A549 (cell line): Measurements from ENCODE around the gene CLDN17. TPM values are rescaled to one million over a fixed set of nuclear protein-coding genes. Genes with fewer than 3 reads are reported as not detected.

Experiments used
- ATAC-seq, 2 experiments: fragments of 200-7000 bp in 1 of 2; fragments of >200 bp in 1 of 2; cut with Nextera tagmentation in 1 of 2; cut with Tn5 transposase in 1 of 2; 3 replicates each; pipeline versions ENCODE4 v1.8.0 to v1.9.1; 2018 to 2020; ENCODE audit warnings: mild to moderate bottlenecking in 1 of 2, moderate library complexity in 1 of 2
- CTCF ChIA-PET: fragments of 300-600 bp; sonication (Branson Sonifier 250); formaldehyde crosslinking; extraction: SDS; loops from one replicate; lab custom pipeline; 2021; ENCODE audit warnings: antibody characterized with exemption, inconsistent platforms; lab: Yijun Ruan, JAX
- POLR2A ChIA-PET: fragments of 350-600 bp; formaldehyde crosslinking; extraction: SDS; loops from one replicate; lab custom pipeline; 2021; ENCODE audit warnings: antibody characterized with exemption, inconsistent platforms; lab: Yijun Ruan, JAX
- DNase-seq, 2 experiments: peaks; one replicate each; pipeline versions ENCODE4 v3.0.0 to v3.0.0-alpha.2; 2011 to 2016; ENCODE audit warnings: low read depth in 1 of 2, low spot score in 1 of 2
- FAIRE-seq: peaks from 2 replicates; lab custom pipeline; 2011; peaks lifted over from hg19 to GRCh38; lab: Jason Lieb, UNC
- H3K27ac ChIP-seq, 2 experiments: fragments of >200 bp; sonication (Bioruptor Twin); formaldehyde crosslinking; 3 replicates each; pipeline ENCODE4 v1.5.1; 2016 to 2017
- H3K4me1 ChIP-seq: fragments of >200 bp; sonication (Bioruptor Twin); formaldehyde crosslinking; 3 replicates; pipeline ENCODE4 v1.6.1; 2016
- H3K4me2 ChIP-seq: fragments of >200 bp; sonication (Bioruptor Twin); formaldehyde crosslinking; 3 replicates; pipeline ENCODE4 v1.6.1; 2016
- H3K4me3 ChIP-seq: fragments of >200 bp; sonication (Bioruptor Twin); formaldehyde crosslinking; 3 replicates; pipeline ENCODE4 v1.5.1; 2016
- H3K9me3 ChIP-seq: fragments of >200 bp; sonication (Bioruptor Twin); formaldehyde crosslinking; 3 replicates; pipeline ENCODE4 v1.6.1; 2016
- ATOH8 ChIP-seq: fragments of 250-450 bp; sonication (Bioruptor Pico); IDR thresholded peaks from 2 replicates; pipeline ENCODE4 v1.5.0; 2020; ENCODE audit warnings: low read depth, mild to moderate bottlenecking, moderate library complexity
- E2F6 ChIP-seq: IDR thresholded peaks from 2 replicates; pipeline ENCODE4 v1.6.1; 2012; ENCODE audit warnings: low read depth, borderline replicate concordance
- EHF ChIP-seq: fragments of 250-450 bp; sonication (Bioruptor Pico); IDR thresholded peaks from 2 replicates; pipeline ENCODE4 v1.5.0; 2020; ENCODE audit warnings: mild to moderate bottlenecking
- EP300 ChIP-seq, 2 experiments: fragments of >200 bp; sonication (Bioruptor Twin); formaldehyde crosslinking; IDR thresholded peaks; 2 replicates in 1 of 2; 3 replicates in 1 of 2; pipeline ENCODE4 v1.6.1; 2016 to 2017
- ESRRA ChIP-seq: fragments of 150-350 bp; IDR thresholded peaks from 2 replicates; pipeline ENCODE4 v1.6.1; 2014; ENCODE audit warnings: mild to moderate bottlenecking, low read length, borderline replicate concordance
- FOSL2 ChIP-seq, 2 experiments: fragments of 450-650 bp in 1 of 2; fragments of >200 bp in 1 of 2; sonication (Bioruptor Twin) in 1 of 2; formaldehyde crosslinking; IDR thresholded peaks; 2 replicates each; pipeline versions ENCODE4 v1.5.0 to v1.6.1; 2016 to 2020; ENCODE audit warnings: mild to moderate bottlenecking in 1 of 2, moderate library complexity in 1 of 2
- GATA3 ChIP-seq: IDR thresholded peaks from 2 replicates; pipeline ENCODE4 v1.6.1; 2012; ENCODE audit warnings: borderline replicate concordance
- HDAC2 ChIP-seq: fragments of 200-600 bp; sonication (generic); IDR thresholded peaks from 2 replicates; pipeline ENCODE4 v1.6.1; 2016
- JUNB ChIP-seq: fragments of >200 bp; sonication (Bioruptor Twin); formaldehyde crosslinking; IDR thresholded peaks from 2 replicates; pipeline ENCODE4 v1.6.1; 2016
- KDM1A ChIP-seq: fragments of 200-600 bp; sonication (generic); IDR thresholded peaks from 2 replicates; pipeline ENCODE4 v1.6.1; 2016; ENCODE audit warnings: low read depth, mild to moderate bottlenecking
- KDM5A ChIP-seq: fragments of 200-600 bp; sonication (generic); IDR thresholded peaks from 2 replicates; pipeline ENCODE4 v1.6.1; 2016; ENCODE audit warnings: antibody characterized with exemption, mild to moderate bottlenecking
- MAFK ChIP-seq: fragments of 450-650 bp; IDR thresholded peaks from 2 replicates; pipeline ENCODE4 v1.6.1; 2014; ENCODE audit not compliant: partially characterized antibody
- MYC ChIP-seq: IDR thresholded peaks from 2 replicates; pipeline ENCODE4 v1.6.1; 2012; ENCODE audit warnings: mild to moderate bottlenecking, inconsistent platforms, low read length, improper control_type of control experiment, borderline replicate concordance
- NFE2L2 ChIP-seq: fragments of 150-350 bp; conservative IDR thresholded peaks from 2 replicates; pipeline ENCODE4 v1.6.1; 2014; ENCODE audit warnings: low read length
- PHF8 ChIP-seq: fragments of 200-600 bp; sonication (generic); IDR thresholded peaks from 2 replicates; pipeline ENCODE4 v1.6.1; 2016; ENCODE audit warnings: low read depth, mild to moderate bottlenecking, antibody characterized with exemption, moderate library complexity, borderline replicate concordance
- POLR2AphosphoS2 ChIP-seq: conservative IDR thresholded peaks from 2 replicates; pipeline ENCODE4 v1.6.1; 2012; ENCODE audit warnings: low read length, improper control_type of control experiment, inconsistent platforms
- RAD21 ChIP-seq, 2 experiments: fragments of >200 bp in 1 of 2; sonication (Bioruptor Twin) in 1 of 2; formaldehyde crosslinking in 1 of 2; IDR thresholded peaks in 1 of 2; conservative IDR thresholded peaks in 1 of 2; 2 replicates in 1 of 2; 3 replicates in 1 of 2; pipeline ENCODE4 v1.6.1; 2012 to 2018; ENCODE audit warnings: inconsistent platforms in 1 of 2
- RARB ChIP-seq: fragments of 250-450 bp; sonication (Bioruptor Pico); IDR thresholded peaks from 2 replicates; pipeline ENCODE4 v1.8.0; 2021; ENCODE audit warnings: mild to moderate bottlenecking, moderate library complexity
- RCOR1 ChIP-seq: fragments of 150-350 bp; IDR thresholded peaks from 2 replicates; pipeline ENCODE4 v1.6.1; 2014; ENCODE audit warnings: antibody characterized with exemption, low read length, low read depth
- REST ChIP-seq: fragments of 200-600 bp; sonication (generic); IDR thresholded peaks from 2 replicates; pipeline ENCODE4 v1.6.1; 2016; ENCODE audit warnings: antibody characterized with exemption, mild to moderate bottlenecking, moderate library complexity
- RNF2 ChIP-seq: fragments of 200-600 bp; sonication (generic); IDR thresholded peaks from 2 replicates; pipeline ENCODE4 v1.6.1; 2016; ENCODE audit warnings: low read depth, mild to moderate bottlenecking, antibody characterized with exemption, moderate library complexity, borderline replicate concordance
- SREBF2 ChIP-seq: fragments of 450-650 bp; IDR thresholded peaks from 2 replicates; pipeline ENCODE4 v1.6.1; 2014; ENCODE audit warnings: mild to moderate bottlenecking, moderate library complexity
- USF2 ChIP-seq: fragments of 450-650 bp; IDR thresholded peaks from 2 replicates; pipeline ENCODE4 v1.6.1; 2014; ENCODE audit warnings: antibody characterized with exemption
- ZSCAN20 ChIP-seq: fragments of 250-450 bp; sonication (Bioruptor Pico); IDR thresholded peaks from 2 replicates; pipeline ENCODE4 v1.8.0; 2022; ENCODE audit warnings: mild to moderate bottlenecking, moderate library complexity
- WGBS: methylation state at CpG from one replicate; pipeline ENCODE4 v1.1.6; 2017; ENCODE audit errors: missing lambda C conversion rate; 5-methylcytosine and 5-hydroxymethylcytosine counted together
- polyA plus RNA-seq, 4 experiments: library from polyadenylated mRNA; depleted of rRNA in 3 of 4; stranded (reverse); fragments of >200 nt; fragmentation: RNase III in 1 of 4; extraction: RNeasy Plus Mini Kit Qiagen cat#74134 plus additional on column Dnase treatment in 1 of 4; gene quantifications; 2 replicates in 3 of 4; 3 replicates in 1 of 4; pipeline ENCODE4 v1.2.3, GENCODE V29; 2011 to 2017

The CLDN17 gene
- polyA plus RNA-seq, 2 of the 4 experiments (the other 2 are of a cell fraction): not detected

GRCh38 chr21:30194701-30195299, 28.2 kb upstream of the CLDN17 start:
- H3K9me3 ChIP-seq: no peaks in the 10 kb centered on the region
- DNase-seq: peak in 1 of 2 experiments; percentile 20
- TF ChIP-seq MYC (no peak), ESRRA (no peak), NFE2L2 (no peak), MAFK (no peak), RAD21 (conservative IDR thresholded peaks at IDR 0.05 in 1 of 2, IDR thresholded peaks at IDR 0.05 in 1 of 2) (0 out of 5 replicates have a peak, but pooled peaks of 1 of the 2 experiments have one; percentile 12), RNF2 (no peak)
- TF ChIP-seq, all 56 proteins: peak for 1
- Histone ChIP-seq H3K27ac (no peak overlapping the region), H3K4me1 (no peaks in the 10 kb centered on the region), H3K4me2 (no peak overlapping the region), H3K4me3 (no peak overlapping the region)
- 0 out of 6 replicates have a peak, but pooled peaks of 1 of the 2 experiments have one; percentile 46 for ATAC-seq
- ChIA-PET CTCF (no interaction called here), POLR2A (no interaction called here)
- 2% methylated on average over 2 of the region's 2 CpGs for WGBS
- no peak for FAIRE-seq

- ChIA-PET CTCF (interaction anchor here (0.5 kb wide), 1 partner anchor 586 kb away, joined by 3 read pairs; no protein-coding TSS in a partner anchor), POLR2A (no interaction called here)
- no peak for ATAC-seq
- Histone ChIP-seq H3K4me3 (no peak overlapping the region), H3K9me3 (no peaks in the 10 kb centered on the region), H3K4me2 (no peak overlapping the region), H3K27ac (no peak overlapping the region), H3K4me1 (no peaks in the 10 kb centered on the region)
- TF ChIP-seq JUNB (no peak), KDM1A (no peak), RCOR1 (no peak), FOSL2 (IDR thresholded peaks at IDR 0.05) (no peak), FOSL2 (CRISPR knock-in tag; IDR thresholded peaks at IDR 0.05) (no peak), SREBF2 (no peak), GATA3 (no peak), ZSCAN20 (no peak), PHF8 (no peak), USF2 (no peak), EHF (CRISPR knock-in tag) (no peak), EP300 (IDR thresholded peaks at IDR 0.05) (no peak), ATOH8 (CRISPR knock-in tag) (no peak), MAFK (no peak), KDM5A (no peak), RARB (CRISPR knock-in tag) (no peak), REST (no peak), RNF2 (no peak), HDAC2 (no peak), E2F6 (no peak), POLR2AphosphoS2 (no peak)
- 3% methylated on average over 2 of the region's 2 CpGs for WGBS
- DNase-seq: no peak
- FAIRE-seq: no peak
These were observed 26.6 kb upstream of the CLDN17 start for GRCh38 chr21:30193201-30193600.
